Nephron (organoid): Measurements from ENCODE around the gene BBOX1.

Source experiments
- H3K27ac Mint-ChIP-seq, 3 experiments: 2 replicates each; pipeline ENCODE4 v1.8.0; 2020; ENCODE audit warnings: mixed read lengths in 3 of 3, mild to moderate bottlenecking in 2 of 3, moderate library complexity in 1 of 3
- H3K27me3 Mint-ChIP-seq: 2 replicates; pipeline ENCODE4 v1.8.0; 2021; ENCODE audit warnings: low read depth, mild to moderate bottlenecking, moderate library complexity, mixed read lengths
- H3K36me3 Mint-ChIP-seq: 2 replicates; pipeline ENCODE4 v1.8.0; 2020; ENCODE audit warnings: low read depth, mixed read lengths
- H3K4me1 Mint-ChIP-seq: 2 replicates; pipeline ENCODE4 v1.8.0; 2020; ENCODE audit warnings: mixed read lengths
- H3K4me3 Mint-ChIP-seq, 3 experiments: 2 replicates each; pipeline ENCODE4 v1.8.0; 2020; ENCODE audit warnings: mild to moderate bottlenecking in 3 of 3, mixed read lengths in 3 of 3, moderate library complexity in 2 of 3
- H3K9me3 Mint-ChIP-seq: 2 replicates; pipeline ENCODE4 v1.8.0; 2020; ENCODE audit warnings: mixed read lengths
- CTCF ChIP-seq, 3 experiments: fragments of 200-600 bp; sonication (generic); IDR thresholded peaks; one replicate each; pipeline ENCODE4 v1.5.0; 2021; ENCODE audit warnings: antibody characterized with exemption in 3 of 3; ENCODE audit not compliant: unreplicated experiment in 3 of 3

BBOX1 gene

GRCh38 chr11:27115051-27115650 lies 74.5 kb downstream of the BBOX1 start:
- no peak for TF ChIP-seq CTCF (IDR thresholded peaks at IDR 0.05; ENCODE audit: unreplicated experiment in 3 of 3)
- Mint-ChIP-seq H3K36me3 (no peaks in the 10 kb centered on the region), H3K27me3 (no peaks in the 10 kb centered on the region), H3K9me3 (peaks cover 8% of the 10 kb centered on the region), H3K4me1 (peaks cover 13% of the 10 kb centered on the region), H3K4me3 (no peak overlapping the region), H3K27ac (peak overlapping the region in 2 of 3 experiments; percentile 20 to 58)

- TF ChIP-seq CTCF (IDR thresholded peaks at IDR 0.05; ENCODE audit: unreplicated experiment in 3 of 3) = no peak
- Mint-ChIP-seq H3K27me3 (no peaks in the 10 kb centered on the region), H3K4me3 (no peak overlapping the region), H3K27ac (peak overlapping the region in 1 of 3 experiments; percentile 57), H3K4me1 (peaks cover 20% of the 10 kb centered on the region), H3K9me3 (peaks cover 8% of the 10 kb centered on the region), H3K36me3 (no peaks in the 10 kb centered on the region)
Observed at GRCh38 chr11:27116684-27117083, 76.1 kb downstream of the BBOX1 start.

GRCh38 chr11:27118371-27118770 lies 77.8 kb downstream of the BBOX1 start:
- H3K27me3 Mint-ChIP-seq = no peaks in the 10 kb centered on the region
- no peak for TF ChIP-seq CTCF (IDR thresholded peaks at IDR 0.05; ENCODE audit: unreplicated experiment in 3 of 3)
- H3K27ac Mint-ChIP-seq = peak overlapping the region in 1 of 3 experiments; percentile 9
- peaks cover 34% of the 10 kb centered on the region for H3K4me1 Mint-ChIP-seq
- no peaks in the 10 kb centered on the region for H3K36me3 Mint-ChIP-seq
- H3K4me3 Mint-ChIP-seq = no peak overlapping the region
- peaks cover 2% of the 10 kb centered on the region for H3K9me3 Mint-ChIP-seq

GRCh38 chr11:27118949-27119348 lies 78.3 kb downstream of the BBOX1 start:
- H3K4me3 Mint-ChIP-seq = no peak overlapping the region
- no peaks in the 10 kb centered on the region for H3K27me3 Mint-ChIP-seq
- peaks cover 2% of the 10 kb centered on the region for H3K9me3 Mint-ChIP-seq
- H3K27ac Mint-ChIP-seq = peak overlapping the region in 2 of 3 experiments; percentile 9 to 14
- H3K36me3 Mint-ChIP-seq = no peaks in the 10 kb centered on the region
- peaks cover 34% of the 10 kb centered on the region for H3K4me1 Mint-ChIP-seq
- TF ChIP-seq CTCF (IDR thresholded peaks at IDR 0.05; ENCODE audit: unreplicated experiment in 3 of 3) = no peak

- Mint-ChIP-seq H3K4me1 (peaks cover 34% of the 10 kb centered on the region), H3K4me3 (no peak overlapping the region), H3K27me3 (no peaks in the 10 kb centered on the region), H3K36me3 (no peaks in the 10 kb centered on the region), H3K9me3 (peaks cover 2% of the 10 kb centered on the region), H3K27ac (peak overlapping the region in 2 of 3 experiments; percentile 9 to 14)
- no peak for TF ChIP-seq CTCF (IDR thresholded peaks at IDR 0.05; ENCODE audit: unreplicated experiment in 3 of 3)
Observed at GRCh38 chr11:27119396-27119795, 78.8 kb downstream of the BBOX1 start.

- peak overlapping the region in 1 of 3 experiments; percentile 46 for H3K27ac Mint-ChIP-seq
- no peak for TF ChIP-seq CTCF (IDR thresholded peaks at IDR 0.05; ENCODE audit: unreplicated experiment in 3 of 3)
- no peak overlapping the region for H3K4me3 Mint-ChIP-seq
- peaks cover 2% of the 10 kb centered on the region for H3K9me3 Mint-ChIP-seq
- H3K36me3 Mint-ChIP-seq = no peaks in the 10 kb centered on the region
- H3K4me1 Mint-ChIP-seq = peaks cover 31% of the 10 kb centered on the region
- no peaks in the 10 kb centered on the region for H3K27me3 Mint-ChIP-seq
Observed at GRCh38 chr11:27120211-27120610, 79.6 kb downstream of the BBOX1 start.
